GM19468 (cell line): ENCODE measurements around the gene SH2D3C.

Experiments used
- ATAC-seq: cut with Tn5 transposase; IDR thresholded peaks from one replicate; pipeline ENCODE4 v1.9.1; 2021; ENCODE audit warnings: mild to moderate bottlenecking, moderate library complexity, moderate number of reproducible peaks; ENCODE audit not compliant: unreplicated experiment; ENCODE audit errors: extremely low read depth

SH2D3C gene

DNA sequence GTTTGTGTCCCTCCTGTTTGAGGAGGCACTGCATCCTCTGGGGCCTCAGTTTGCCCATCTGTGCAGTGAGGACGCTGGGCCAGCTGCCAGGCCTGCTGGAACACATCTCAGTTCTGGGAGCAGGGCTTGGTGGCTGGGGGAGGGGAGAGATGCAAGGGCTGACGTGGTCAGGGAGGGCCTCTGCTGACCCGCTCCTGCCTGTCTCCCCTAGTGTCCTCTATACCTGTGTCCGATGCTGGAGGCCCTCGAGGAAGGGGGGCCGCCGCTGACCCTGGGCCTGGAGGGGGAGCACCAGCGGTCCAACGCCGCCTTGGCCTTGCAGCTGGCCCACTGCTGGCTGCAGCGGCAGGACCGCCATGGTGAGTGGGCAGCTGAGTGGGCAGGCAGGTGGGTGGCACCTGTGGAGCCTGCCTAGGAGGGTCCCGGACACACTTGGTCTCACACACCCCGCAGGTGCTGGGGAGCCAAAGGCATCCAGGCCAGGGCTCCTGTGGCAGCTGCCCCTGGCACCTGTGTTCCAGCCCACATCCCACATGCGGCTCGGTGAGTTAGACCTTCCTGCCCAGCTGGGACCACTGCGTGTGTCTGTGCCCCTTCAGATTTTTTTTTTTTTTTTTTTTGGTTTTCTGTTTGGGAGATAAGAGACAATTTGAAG, 30.0 kb upstream of the SH2D3C start:
- no peak for ATAC-seq

- no peak for ATAC-seq
Measured at GRCh38 chr9:127806871-127807270, 28.4 kb upstream of the SH2D3C start.

DNA sequence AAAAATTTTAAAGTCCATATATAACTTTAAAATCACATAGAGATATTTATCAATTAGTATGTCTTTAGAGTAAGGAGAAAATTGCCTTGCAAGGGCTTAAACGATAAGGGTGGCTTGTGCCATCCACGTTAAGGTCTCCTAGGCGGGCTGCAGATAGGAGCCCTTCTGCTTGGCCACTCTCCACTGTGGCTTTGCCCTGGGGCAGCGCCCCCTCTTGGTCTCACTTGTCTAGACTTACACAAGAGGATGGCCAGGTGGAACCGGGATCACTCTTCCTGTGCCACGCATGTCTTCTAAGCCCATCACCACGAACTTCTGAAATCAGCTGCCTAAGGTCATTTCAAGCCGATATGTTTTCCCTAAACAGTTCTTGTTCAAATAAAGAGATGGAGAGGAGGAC, 27.2 kb upstream of the SH2D3C start:
- no peak for ATAC-seq

- no peak for ATAC-seq
Measured at GRCh38 chr9:127803507-127804352, 25.3 kb upstream of the SH2D3C start.

GRCh38 chr9:127802576-127803443, 24.3 kb upstream of the SH2D3C start, which contains the start of gene FPGS:
Gene FPGS, plus strand, starts transcription at chr9:127802882. Its CDS starts 43 bp downstream, at chr9:127802925.
- peak; percentile 44 for ATAC-seq

DNA sequence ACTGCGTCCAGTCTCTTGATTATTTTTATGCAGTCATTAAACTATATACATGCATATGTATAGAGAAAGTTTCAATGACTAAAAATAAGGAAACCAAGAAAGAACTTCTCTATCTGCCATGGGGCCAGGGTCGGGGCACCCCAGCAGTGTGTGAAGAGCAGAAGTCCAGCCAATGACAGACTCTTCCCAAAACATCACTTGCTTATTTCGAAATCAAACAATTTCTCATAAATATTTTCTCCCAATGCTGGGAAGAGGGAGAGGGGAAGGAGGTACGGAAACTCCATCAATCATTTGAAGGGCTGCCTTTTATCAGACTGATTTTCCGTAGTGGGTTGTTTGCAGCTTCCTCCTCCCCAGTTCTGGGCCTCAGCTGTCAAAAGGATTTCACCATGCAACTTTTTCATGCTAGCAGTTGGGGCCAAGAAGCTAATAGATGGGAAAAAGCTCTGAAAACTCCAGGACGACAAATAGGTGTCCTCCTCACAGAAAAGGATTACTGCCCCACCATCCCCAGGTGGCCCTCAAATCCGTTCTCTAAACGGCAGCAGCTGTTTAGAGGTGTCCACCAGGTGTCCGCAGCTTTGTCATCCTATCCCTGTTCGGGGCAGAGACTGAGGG, 23.6 kb upstream of the SH2D3C start:
- no peak for ATAC-seq

GRCh38 chr9:127796852-127797370, 18.4 kb upstream of the SH2D3C start:
- ATAC-seq = no peak

DNA sequence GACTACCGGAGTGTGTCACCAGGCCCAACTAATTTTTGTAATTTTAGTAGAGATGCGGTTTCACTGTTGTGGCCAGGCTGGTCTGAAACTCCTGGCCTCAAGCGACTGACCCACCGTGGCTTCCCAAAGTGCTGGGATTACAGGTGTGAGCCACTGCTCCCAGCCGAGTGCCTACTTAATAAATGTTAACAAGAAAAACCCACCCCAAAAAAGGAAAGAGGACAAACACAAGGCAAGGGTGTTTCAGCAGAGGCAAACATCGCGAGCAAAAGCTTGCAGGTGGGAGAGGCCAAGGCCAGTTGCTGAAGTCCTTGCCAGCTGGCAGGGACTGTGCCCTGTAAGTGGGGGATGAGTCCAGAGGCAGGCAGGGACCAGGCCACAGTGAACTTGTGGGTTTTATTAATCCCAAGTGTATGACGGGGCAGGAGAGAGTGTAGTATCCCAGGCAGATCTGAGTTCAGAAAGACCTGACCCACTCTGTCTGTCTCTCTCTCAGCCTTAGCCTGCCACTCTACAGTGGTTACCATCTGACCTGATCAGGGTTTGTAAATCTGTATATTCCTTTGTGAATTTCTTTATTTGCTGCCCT, 17.9 kb upstream of the SH2D3C start:
- no peak for ATAC-seq

DNA sequence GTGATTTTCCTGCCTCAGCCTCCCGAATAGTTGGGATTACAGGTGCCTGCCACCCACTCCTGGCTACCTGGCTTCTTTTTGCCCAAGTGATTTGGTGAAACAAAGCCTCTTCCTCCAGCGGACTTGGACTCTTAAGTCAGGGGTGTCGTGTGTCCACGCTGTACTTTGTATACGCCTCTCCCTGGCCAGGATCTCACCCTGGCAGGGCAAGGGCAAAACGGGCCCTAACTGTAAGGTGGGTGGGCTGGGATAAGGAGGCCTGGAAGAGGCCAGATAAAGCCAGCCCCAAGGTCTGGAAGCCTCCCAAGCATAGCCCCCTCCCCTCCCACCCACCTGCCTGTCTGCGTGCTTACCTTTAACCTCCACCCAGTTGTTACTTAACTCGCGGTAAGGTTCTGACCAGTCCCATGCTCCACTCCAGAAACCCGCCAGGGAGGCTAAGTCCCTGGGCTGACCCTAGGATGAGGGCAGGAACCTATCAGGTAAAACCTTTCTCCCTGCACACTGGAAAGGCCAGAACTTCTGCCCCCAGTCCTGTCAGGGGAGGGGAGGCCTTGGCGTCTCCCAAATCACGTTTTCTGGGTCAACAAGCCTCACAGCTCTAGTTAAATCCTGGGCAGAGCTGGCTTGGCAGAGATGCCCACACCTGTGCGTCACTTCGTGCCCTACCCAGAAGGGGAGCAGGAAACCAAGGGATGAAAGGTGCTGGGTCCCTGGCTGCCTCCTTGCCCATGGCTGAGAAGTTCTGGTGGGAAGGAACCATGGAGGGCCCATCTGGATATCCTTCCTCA, 15.7 kb upstream of the SH2D3C start:
- ATAC-seq = no peak

DNA sequence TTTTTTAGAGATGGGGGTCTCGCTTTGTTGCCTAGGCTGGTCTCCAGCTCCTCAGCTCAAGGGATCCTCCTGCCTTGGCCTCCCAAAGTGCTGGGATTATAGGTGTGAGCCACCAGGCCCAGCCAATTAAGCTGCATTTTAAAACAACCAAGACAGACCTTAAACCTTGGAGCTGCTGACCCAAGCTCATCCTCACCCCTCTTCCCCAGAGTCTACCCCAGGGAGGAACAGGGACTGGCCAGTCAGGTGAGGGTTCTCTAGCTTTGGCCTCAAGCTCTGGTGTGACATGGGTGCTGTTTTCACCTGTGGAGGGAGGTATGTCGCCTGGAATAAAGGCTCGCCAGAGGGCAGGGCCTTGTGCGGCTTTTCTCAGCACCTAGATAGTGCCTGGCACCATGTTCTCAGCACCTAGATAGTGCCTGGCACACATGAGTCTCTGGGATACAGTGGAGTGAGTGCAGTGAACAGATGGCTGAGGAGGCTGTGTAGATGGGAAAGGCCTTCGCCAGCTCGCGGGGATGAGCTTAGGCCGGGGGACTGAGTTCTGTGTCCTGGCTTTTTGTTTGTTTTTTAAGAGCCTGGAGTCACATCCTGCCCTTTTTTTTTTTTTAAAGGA, 14.7 kb upstream of the SH2D3C start:
- no peak for ATAC-seq

GRCh38 chr9:127792417-127793031, 14.1 kb upstream of the SH2D3C start:
- ATAC-seq = no peak

GRCh38 chr9:127791085-127791484, 12.6 kb upstream of the SH2D3C start:
- ATAC-seq = no peak

DNA sequence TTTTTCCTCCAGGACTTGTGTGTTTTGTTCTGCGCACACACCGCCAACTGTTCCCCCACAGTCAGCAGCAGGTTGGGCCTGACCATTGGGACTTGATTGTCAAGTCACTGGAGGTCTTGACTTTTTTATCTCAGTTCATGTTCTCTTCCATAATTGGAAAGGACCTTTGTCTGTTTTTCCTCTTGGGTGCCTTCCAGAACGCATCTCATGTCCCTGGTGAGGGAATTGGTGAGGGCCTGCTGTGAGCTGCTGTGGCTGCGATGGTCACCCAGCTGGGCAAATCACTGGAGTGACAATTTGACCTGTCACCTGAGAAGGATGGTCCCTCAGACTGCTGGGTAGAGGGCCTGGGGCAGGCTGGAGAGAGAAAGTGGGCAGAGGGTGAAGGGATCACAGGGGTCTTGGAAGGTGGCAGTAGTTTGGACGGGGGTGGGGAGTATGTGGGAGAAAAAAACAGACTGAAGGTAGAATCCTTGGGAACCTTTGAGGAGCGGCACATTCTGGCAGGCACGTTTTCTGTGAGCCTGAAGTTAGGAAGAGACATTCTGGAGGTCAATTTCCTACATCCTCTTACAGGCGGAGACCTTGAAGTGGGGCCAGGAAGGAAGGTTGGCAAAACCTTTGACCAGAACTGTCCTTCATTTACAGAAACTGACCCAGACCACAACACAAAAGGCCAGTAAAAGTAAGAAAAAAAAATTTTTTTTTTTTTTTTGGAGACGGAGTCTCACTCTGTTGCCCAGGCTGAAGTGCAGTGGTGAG, 11.8 kb upstream of the SH2D3C start:
- no peak for ATAC-seq

- ATAC-seq = no peak
Measured at GRCh38 chr9:127789179-127789578, 10.7 kb upstream of the SH2D3C start.

- ATAC-seq = no peak
Measured at GRCh38 chr9:127788337-127789011, 10.0 kb upstream of the SH2D3C start.

DNA sequence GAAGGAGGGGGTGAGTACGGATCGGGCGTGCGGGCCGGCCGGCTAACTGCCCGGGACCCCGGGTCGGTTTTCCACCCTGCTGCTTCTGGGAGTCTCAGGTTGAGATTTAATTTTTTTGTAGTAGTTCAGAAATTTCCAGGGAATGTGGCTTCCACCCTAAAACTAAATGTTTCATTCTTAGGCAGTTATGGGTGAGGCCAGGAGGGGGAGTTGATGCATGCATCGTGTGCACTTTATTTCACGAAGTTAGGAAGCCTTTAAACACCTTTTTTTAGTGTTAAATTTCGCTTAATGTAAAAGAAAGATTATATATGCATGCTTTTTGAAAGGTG, 8.3 kb upstream of the SH2D3C start:
- no peak for ATAC-seq
